A172 (cell line): Measurements from ENCODE around the gene ERICH2. TPM values are rescaled to one million over a fixed set of nuclear protein-coding genes. Genes with fewer than 3 reads are reported as not detected.
A peak's percentile ranks its signal among the peaks of the same experiment; 100 is the strongest.
"Not testable (repeated sequence)": the region's sequence is repeated elsewhere in the genome, so short reads cannot be mapped to it uniquely, and the experiment has no call there.

Experiments used
- DNase-seq: peaks from one replicate; pipeline ENCODE4 v3.0.0-alpha.2; 2015; ENCODE audit warnings: low spot score
- total RNA-seq: library from RNA; depleted of rRNA; stranded (reverse); fragments of >200 nt; shearing (Covaris generic); gene quantifications from 2 replicates; pipeline ENCODE4 v1.2.3, GENCODE V29; 2014; rRNA removed

The ERICH2 gene
- total RNA-seq, result 0.33 and 0.53 TPM in 2 replicates

- DNase-seq, result peak; percentile 70
These were observed at the start of gene ERICH2 for GRCh38 chr2:170770008-170770605. Gene ERICH2, plus strand, starts transcription at chr2:170770378. Its CDS starts 304 bp downstream, at chr2:170770682.

- no peak for DNase-seq
These were observed 48.5 kb upstream of the ERICH2 start for GRCh38 chr2:170721678-170722077.

- no peak for DNase-seq
These were observed 47.9 kb upstream of the ERICH2 start for GRCh38 chr2:170722301-170722700.

GRCh38 chr2:170723446-170723958 is 46.7 kb upstream of the ERICH2 start:
- DNase-seq, result no peak

GRCh38 chr2:170733798-170734600 is 36.2 kb upstream of the ERICH2 start:
- DNase-seq, result no peak

GRCh38 chr2:170734601-170735000 is 35.6 kb upstream of the ERICH2 start:
- not testable (repeated sequence) for DNase-seq

GRCh38 chr2:170736628-170737027 is 33.5 kb upstream of the ERICH2 start:
- no peak for DNase-seq

- no peak for DNase-seq
These were observed 32.8 kb upstream of the ERICH2 start for GRCh38 chr2:170737406-170737805.

- DNase-seq, result no peak
These were observed 32.4 kb upstream of the ERICH2 start for GRCh38 chr2:170737821-170738220.

- DNase-seq, result peak; percentile 88
These were observed 31.1 kb upstream of the ERICH2 start for GRCh38 chr2:170739048-170739447.

- no peak for DNase-seq
These were observed 30.6 kb upstream of the ERICH2 start for GRCh38 chr2:170739507-170740046.

- DNase-seq, result no peak
These were observed 29.5 kb upstream of the ERICH2 start for GRCh38 chr2:170740660-170741059.

- DNase-seq, result no peak
These were observed 28.2 kb upstream of the ERICH2 start for GRCh38 chr2:170742000-170742399.

GRCh38 chr2:170742896-170743529 is 27.2 kb upstream of the ERICH2 start:
- DNase-seq, result no peak

- no peak for DNase-seq
These were observed 26.5 kb upstream of the ERICH2 start for GRCh38 chr2:170743530-170744239.

- no peak for DNase-seq
These were observed 25.8 kb upstream of the ERICH2 start for GRCh38 chr2:170744248-170745002.

- DNase-seq, result no peak
These were observed 24.9 kb upstream of the ERICH2 start for GRCh38 chr2:170745305-170745704.

- peak; percentile 62 for DNase-seq
These were observed 22.3 kb upstream of the ERICH2 start for GRCh38 chr2:170747921-170748320.

GRCh38 chr2:170751555-170751954 is 18.6 kb upstream of the ERICH2 start:
- DNase-seq, result not testable (repeated sequence)

GRCh38 chr2:170761572-170761971 is 8.6 kb upstream of the ERICH2 start:
- no peak for DNase-seq

- no peak for DNase-seq
These were observed 7.4 kb upstream of the ERICH2 start for GRCh38 chr2:170762760-170763159.
